Glomerular endothelial cell (primary cell): ENCODE results near the gene KLLN. TPM values are rescaled to one million over a fixed set of nuclear protein-coding genes. Genes with fewer than 3 reads are reported as not detected.
A peak's percentile ranks its signal among the peaks of the same experiment; 100 is the strongest.
"Not testable (repeated sequence)": the region's sequence is repeated elsewhere in the genome, so short reads cannot be mapped to it uniquely, and the experiment has no call there.

Source experiments
- DNase-seq: peaks from one replicate; pipeline ENCODE4 v3.0.0-alpha.2; 2011; ENCODE audit warnings: low read depth, low spot score; ENCODE audit errors: extremely low read depth
- total RNA-seq: library from RNA; depleted of rRNA; stranded (reverse); fragments of >200 nt; gene quantifications from 2 replicates; pipeline ENCODE4 v1.2.3, GENCODE V29; 2015

KLLN gene
- total RNA-seq, 1 donor from 2014 or later = 0.18 TPM

DNA sequence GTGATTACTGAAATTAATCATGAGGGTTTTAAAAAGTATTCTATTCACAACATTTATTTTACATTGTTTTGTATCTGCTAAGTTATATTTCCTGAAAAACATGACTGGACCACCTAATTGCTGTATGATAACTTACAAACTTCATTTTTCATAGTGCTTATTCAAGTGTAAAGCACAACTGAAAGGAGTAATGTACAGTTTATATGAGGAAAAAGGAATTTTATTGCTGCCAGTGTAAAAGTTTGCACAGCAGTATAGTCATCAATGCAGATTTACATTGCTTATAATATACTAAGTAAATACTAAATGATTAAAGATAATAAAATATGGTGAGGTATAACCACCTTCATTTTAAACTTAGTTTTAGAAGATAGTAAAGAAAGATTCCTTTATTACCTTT is 4.1 kb upstream of the KLLN start:
- DNase-seq = no peak

DNA sequence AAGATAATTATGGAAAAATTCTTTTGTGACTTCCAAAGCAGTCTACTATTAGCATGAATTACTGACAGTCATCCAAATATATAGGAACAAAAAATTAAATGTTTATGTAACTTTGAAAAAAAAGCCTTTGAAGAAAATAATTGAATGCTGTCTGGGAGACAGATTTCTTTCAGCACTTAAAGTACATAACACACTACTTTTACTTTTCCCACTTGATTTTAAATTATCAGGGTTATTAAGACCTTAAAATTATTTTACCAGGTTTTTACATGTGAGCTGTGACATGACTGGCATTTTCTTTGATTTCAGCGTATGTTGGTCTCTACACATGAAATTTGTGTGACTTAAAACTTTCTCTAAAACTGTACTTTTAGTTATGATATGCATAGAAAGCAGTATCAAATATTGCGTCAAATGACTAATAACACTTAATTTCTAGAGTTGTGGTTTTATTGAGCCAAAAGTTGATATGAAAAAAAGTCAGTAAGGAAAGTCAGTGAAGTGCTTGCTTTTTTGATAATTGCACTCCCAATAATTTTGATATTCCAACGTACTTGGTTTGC is 3.2 kb upstream of the KLLN start:
- DNase-seq = no peak

DNA sequence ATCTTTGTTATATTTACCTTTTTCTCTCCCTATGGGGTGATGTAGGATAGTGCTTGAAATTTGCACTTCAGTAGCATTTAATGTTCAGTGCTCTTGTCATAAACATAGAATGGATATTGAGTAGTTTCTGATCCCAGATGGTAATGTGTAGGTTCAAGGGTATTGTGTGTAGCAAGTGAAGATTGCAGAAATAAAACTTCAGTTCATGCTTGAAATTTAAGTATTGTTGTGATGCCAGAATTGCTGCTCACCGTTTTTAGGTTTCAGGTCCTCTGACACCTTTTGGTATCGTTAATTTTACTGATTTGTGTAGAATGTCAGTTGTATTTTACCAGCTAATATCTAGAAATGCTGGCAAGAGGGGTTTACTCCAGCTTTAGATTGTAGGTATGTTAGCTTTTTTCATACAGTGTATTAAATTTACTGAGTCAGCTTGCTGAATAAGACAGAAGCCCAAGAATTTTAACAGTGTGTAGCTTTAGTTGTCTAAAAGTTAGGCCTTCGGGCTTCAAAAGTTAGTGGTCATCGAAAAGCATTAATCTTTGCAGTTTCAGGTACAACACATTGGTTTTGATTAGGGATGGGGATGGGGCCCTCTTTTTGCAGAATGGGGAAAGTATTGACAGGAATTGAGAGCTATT is 2.0 kb upstream of the KLLN start:
- no peak for DNase-seq

DNA sequence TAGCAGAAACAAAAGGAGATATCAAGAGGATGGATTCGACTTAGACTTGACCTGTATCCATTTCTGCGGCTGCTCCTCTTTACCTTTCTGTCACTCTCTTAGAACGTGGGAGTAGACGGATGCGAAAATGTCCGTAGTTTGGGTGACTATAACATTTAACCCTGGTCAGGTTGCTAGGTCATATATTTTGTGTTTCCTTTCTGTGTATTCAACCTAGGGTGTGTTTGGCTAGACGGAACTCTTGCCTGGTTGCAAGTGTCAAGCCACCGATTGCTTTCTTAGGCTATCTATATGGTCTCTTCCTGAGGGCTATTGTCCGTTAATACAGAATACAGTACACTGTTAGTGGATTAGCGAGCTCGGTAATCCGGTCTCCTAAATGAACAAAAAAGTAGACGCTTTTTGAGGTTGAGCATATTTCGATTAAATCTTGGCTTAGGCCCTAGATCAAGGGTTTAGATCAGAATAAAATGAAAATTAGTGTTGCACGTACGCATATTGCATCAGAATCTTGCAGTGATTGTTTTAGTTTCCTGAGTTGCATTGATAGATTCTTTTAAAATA is 1.2 kb upstream of the KLLN start:
- no peak for DNase-seq

DNA sequence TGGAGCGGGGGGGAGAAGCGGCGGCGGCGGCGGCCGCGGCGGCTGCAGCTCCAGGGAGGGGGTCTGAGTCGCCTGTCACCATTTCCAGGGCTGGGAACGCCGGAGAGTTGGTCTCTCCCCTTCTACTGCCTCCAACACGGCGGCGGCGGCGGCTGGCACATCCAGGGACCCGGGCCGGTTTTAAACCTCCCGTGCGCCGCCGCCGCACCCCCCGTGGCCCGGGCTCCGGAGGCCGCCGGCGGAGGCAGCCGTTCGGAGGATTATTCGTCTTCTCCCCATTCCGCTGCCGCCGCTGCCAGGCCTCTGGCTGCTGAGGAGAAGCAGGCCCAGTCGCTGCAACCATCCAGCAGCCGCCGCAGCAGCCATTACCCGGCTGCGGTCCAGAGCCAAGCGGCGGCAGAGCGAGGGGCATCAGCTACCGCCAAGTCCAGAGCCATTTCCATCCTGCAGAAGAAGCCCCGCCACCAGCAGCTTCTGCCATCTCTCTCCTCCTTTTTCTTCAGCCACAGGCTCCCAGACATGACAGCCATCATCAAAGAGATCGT is 690 bp upstream of the KLLN start:
- DNase-seq = not testable (repeated sequence)

DNA sequence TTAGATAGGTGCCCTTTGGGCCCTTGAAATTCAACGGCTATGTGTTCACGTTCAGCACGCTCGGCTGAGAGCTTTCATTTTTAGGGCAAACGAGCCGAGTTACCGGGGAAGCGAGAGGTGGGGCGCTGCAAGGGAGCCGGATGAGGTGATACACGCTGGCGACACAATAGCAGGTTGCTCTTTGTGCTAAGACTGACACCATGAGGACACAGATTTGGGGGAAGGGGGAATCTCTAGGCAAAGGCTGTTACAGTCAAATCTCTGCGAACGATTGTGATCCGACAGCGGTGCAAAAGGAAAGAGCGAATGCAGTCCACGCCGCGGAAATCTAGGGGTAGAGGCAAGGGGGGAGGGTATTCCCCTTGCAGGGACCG is 667 bp downstream of the KLLN start:
- DNase-seq = no peak

DNA sequence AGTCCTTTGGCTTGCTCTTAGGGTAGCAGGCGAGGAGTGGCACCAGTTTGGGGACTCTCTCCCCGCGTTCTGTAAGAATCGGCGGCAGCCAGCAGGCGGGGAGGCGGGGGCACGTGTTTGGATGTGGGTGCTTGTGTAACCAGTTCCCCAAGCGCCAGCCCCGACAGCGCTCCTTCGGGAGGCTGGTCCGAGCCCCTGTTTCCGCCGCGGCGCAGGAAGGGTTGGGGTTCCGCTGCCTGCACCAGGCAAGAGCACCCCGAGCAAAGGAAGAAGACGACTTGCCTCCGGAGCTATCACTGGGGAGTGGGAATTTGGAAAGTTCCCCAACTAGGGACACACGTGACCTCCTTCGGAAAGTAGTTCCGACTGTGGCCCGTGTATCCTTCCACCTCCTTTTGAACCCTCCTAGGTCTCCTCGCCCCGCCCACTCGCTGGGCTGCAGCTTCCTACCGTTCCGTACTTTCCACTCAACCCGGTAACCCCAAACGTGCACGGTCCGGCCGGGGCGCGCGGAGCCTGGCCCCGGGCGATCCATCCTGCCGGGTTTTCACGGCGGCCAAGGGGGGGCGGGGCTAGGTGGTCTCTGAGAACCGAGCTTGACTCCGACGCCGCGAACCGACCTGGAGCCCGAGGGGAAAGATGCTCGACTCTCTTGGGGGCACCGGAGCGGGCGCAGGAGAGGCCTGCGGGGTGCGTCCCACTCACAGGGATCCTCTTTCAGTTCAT is 1.2 kb downstream of the KLLN start:
- peak; percentile 89 for DNase-seq

DNA sequence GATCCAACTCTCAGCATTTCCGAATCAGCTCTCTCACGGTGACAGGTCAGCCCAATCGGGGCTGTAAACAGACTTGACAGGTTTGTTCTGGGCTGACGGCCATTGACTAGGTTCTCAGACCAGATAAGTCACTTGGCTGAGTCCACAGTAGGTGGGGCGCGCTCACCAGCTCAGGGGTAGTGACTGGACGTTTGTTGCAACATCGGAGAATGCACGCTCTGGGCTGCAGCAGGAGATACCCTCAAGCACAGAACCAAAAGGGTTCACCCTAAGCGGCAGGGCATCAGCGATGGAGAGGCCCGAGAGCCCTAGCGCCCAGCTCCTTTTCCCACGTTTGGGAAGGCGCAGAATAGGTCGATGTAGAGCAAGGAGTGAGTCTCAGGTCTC is 1.8 kb downstream of the KLLN start:
- DNase-seq = no peak

DNA sequence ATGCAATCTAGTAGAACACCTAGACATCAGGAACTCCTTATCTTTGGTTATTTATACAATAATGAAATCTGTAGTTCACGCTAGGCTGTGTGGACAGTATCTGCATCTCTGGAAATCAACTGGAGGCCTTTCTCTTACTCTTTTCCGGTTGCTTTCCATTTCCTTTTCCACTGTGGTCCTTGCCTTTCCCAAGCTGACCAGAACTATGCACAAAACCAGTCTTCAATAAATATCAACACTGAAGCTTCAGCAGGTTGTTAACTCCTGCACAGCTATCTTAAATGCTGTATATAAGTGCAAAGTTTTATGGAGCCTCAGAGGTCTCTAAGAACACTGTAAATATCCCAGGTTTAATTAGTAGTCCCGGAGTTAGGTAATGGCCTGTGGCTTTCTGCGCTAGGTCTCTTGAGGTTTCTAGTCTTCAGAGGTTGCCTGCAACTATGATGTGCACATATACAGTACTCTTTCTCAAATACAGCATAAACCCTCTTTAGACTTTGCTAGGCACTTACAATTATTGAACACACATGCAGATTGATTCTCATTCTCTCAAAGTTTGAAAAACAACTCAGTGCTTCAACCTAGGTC is 2.4 kb downstream of the KLLN start:
- DNase-seq = no peak

DNA sequence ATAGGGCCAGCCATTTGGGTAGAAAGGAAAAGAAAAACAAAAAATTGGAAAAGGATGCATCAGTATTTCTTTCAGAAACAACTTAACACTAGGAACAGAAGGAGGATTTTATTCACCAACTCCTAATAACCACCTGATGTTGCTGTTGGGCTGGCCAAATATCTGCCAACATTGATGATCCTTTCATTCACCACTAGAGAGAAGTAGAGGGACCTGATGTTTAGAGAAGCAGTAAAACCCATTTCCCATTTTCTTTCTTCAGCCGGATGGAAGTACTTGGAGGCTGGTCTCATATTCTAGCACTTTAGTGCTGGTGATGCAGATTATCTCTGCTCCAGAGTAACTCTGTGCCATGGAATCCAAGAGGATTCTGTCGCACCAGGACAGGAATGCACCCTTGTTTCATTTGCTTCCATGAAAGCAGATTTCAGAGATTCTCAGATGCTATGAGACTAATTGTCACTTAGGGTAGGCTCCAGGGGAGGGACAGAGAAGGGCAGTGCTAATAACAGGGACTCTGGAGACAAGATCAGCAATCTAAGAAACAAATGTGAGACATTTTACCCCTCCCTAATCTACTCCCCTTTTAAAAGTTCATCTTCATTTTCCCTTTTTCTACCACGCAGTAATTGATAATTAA is 3.1 kb downstream of the KLLN start:
- no peak for DNase-seq

DNA sequence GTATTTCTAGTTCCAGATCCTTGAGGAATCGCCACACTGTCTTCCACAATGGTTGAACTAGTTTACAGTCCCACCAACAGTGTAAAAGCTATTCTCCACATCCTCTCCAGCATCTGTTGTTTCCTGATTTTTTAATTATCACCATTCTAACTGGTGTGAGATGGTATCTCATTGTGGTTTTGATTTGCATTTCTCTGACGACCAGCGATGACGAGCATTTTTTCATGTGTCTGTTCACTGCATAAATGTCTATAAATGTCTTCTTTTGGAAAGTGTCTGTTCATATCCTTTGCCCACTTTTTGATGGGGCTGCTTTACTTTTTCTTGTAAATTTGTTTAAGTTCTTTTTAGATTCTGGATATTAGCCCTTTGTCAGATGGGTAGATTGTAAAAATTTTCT is 7.7 kb downstream of the KLLN start:
- not testable (repeated sequence) for DNase-seq

DNA sequence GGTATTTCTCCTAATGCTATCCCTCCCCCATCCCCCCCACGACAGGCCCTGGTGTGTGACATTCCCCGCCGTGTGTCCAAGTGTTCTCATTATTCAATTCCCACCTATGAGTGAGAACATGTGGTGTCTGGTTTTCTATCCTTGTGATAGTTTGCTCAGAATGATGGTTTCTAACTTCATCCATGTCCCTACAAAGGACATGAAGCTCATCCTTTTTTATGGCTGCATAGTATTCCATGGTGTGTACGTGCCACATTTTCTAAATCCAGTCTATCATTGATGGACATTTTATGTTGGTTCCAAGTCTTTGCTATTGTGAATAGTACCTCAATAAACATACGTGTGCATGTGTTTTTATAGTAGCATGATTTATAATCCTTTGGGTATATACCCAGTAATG is 8.1 kb downstream of the KLLN start:
- DNase-seq = not testable (repeated sequence)

DNA sequence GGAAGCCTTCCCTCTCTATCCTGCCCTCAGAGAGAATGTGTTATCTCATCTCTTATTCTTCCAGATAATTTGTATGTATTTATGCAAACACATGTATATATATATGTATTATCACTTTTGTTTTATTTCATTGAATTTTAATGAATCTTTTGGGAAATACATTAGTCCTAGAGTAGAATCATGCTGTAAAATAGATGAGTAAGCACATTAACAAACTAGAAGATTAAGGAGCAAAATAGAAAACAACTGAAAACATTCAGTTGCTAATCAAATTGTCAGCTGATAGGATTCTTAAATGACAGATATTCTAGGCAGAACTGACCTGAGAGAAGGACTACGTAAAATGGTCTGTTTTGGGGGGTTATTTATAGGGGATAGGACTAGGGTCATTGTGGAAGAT is 11.2 kb downstream of the KLLN start:
- no peak for DNase-seq

DNA sequence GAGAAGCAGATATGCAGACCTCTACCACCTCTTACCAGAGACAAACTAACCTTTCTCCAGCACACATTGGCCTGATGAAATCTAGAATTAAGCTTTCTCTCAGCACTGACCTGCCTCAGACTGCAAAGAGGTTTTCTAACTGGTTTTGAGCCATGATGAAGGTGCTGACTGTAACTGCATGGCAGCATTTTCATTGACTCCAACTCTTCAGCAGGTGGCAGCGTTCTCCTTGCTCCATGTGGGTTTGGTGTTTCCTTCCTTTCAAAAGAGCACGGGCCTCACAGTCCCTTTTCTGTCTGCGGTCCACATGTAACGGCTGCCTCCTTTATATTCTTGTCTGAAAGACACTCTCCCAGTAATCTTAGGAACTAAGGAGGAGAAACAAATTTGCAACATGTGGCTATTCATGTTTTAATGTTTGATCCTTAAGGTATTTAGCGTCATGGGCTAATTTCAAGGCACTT is 12.6 kb downstream of the KLLN start:
- no peak for DNase-seq

DNA sequence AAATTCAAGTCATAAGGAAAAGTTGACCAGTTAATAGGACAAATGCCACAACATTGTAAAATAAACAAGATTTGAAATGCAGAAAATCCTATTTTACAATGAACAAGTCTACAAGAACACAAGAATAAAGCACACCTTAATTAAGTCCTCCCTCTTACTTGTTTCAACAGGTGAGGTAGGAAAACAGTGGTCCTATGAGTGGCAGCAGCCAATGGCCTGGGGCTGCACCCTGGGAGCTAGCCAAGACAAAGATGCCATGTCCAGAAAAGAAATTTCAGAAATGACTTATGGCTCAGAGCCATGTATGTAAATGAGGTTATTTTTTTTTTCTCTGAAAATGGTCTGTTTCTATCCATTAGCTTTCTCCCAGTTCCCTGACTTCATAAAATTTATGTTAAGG is 14.3 kb downstream of the KLLN start:
- no peak for DNase-seq

DNA sequence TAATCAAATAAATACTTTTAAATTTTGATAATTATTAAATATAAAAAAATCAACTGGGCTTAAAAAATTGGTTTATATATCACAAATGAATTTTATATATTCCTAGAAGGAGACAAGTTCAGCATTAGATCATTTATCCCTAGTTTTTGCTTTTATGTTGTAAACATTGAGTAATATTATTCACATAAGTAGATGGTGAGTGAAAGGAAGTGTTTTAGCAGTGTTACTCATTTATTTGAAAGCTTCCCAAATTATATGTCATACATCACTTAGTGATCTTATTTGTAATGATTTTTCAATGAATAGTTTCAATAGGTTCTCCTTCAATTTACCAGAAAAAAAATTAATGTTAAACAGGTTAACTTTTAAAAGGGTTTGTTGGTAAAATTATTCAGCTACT is 15.8 kb downstream of the KLLN start:
- DNase-seq = no peak

DNA sequence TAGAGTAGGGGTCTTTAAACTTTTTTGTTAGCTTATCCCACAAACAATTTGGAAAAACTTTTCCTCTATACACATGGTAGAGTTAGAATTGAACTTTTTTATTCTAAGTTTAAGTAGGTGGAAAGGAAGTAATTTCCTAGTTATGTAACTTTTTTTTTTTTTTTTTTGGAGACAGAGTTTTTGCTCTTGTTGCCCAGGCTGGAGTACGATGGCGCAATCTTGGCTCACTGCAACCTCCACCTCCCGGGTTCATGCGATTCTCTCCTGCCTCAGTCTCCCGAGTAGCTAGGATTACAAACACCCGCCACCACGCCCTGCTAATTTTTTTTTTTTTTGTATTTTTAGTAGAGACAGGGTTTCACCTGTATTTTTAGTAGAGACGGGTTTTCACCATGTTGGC is 16.6 kb downstream of the KLLN start:
- not testable (repeated sequence) for DNase-seq

DNA sequence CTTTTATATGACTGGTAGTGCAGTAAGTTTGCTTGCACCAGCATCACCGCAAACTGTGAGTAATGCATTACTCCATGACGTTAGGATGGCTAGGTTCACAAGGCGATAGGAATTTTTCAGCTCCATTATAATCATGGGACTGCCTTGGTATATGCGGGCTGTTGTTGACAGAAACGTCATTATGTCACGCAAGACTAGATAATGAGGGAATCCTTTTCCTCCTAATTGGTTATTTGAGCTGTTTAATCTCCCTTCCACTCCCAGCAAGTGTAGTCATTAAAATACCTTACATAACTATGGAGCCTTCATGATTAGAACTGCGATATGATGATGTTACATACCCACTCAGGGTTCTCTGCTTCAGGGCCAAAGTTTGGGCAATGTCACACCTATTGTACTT is 17.3 kb downstream of the KLLN start:
- no peak for DNase-seq

DNA sequence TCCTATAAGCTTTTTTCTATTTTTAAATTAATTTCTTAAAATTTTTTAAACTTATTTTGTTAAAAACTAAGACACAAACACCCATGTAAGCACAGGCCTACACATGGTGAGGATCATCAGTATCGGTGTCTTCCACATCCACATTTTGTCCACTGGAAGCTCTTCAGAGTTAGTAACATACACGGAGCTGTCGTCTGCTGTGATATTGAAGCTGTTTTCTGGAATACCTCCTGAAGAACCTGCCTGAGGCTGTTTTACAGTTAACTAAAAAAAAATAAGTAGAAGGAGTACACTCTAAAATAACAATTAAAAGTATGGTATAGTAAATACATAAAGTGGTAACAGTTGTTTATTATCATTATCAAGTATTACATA is 17.7 kb downstream of the KLLN start:
- DNase-seq = no peak

DNA sequence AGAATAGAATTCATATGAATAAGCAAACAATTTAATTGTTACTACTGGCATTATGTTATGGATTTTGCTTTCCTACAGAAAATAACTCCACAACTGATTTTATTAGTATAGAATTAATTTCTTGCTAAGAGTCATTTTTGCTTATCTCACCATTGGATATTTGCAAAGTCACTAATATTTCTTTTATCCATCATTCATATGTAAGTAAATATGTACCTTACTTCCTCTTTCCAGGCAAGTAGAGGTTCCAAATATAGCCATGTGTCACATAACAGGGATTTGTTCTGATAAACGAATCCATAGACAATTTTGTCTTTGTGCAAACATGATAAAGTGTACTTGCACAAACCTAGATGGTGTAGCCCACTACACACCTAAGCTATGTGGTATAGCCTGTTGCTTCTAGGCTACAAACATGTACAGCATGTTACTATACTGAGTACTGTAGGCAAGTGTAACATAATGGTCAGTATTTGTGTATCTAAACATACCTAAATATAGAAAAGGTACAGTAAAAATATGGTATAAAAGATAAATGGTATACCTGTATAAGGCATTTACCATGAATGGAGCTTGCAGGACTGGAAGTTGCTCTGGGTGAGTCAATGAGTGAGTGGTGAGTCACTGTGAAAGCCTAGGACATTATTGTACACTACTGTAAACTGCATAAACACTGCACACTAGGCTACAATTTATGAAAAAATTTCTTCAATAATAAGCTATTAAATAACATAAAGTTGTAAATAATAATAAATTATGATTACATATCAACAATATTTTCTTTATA is 18.3 kb downstream of the KLLN start:
- no peak for DNase-seq
